OCI-LY1 (cell line): ENCODE results near the gene TMEM140.

ENCODE experiments used
- EZH2 ChIP-seq: fragments of 200-600 bp; sonication (generic), shearing (Covaris generic); IDR thresholded peaks from 2 replicates; pipeline ENCODE4 v1.8.0; 2017; ENCODE audit warnings: borderline replicate concordance, mixed run types, mild to moderate bottlenecking, antibody characterized with exemption, low read length, moderate library complexity, mixed read lengths
- TF ChIP-seq, protein P1 (sequence below): fragments of 200-600 bp; sonication (generic), shearing (Covaris generic); IDR thresholded peaks from 2 replicates; pipeline ENCODE4 v1.5.1; 2017; ENCODE audit warnings: mild to moderate bottlenecking, antibody characterized with exemption, low read length, moderate library complexity, mixed read lengths

DNA sequence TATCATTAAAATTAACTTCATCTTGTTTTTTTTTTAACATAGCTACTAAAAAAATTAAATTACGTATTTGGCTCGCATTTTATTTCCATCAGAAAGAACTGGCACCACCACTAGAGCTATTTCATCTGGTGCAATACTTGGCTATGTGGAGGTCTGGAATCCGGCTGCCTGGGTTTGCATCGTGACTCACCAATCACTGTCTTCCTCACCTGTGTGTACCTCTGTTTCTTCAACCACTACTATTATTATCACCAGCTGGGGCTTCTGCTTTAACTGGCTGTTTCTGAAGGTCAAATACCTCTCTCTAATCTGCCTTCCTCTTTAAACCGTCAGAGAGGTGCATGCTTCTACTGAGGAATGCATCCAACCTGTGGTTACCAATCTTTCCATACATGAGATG lies 57.0 kb downstream of the TMEM140 start:
- TF ChIP-seq, protein P1, sequence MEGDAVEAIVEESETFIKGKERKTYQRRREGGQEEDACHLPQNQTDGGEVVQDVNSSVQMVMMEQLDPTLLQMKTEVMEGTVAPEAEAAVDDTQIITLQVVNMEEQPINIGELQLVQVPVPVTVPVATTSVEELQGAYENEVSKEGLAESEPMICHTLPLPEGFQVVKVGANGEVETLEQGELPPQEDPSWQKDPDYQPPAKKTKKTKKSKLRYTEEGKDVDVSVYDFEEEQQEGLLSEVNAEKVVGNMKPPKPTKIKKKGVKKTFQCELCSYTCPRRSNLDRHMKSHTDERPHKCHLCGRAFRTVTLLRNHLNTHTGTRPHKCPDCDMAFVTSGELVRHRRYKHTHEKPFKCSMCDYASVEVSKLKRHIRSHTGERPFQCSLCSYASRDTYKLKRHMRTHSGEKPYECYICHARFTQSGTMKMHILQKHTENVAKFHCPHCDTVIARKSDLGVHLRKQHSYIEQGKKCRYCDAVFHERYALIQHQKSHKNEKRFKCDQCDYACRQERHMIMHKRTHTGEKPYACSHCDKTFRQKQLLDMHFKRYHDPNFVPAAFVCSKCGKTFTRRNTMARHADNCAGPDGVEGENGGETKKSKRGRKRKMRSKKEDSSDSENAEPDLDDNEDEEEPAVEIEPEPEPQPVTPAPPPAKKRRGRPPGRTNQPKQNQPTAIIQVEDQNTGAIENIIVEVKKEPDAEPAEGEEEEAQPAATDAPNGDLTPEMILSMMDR, result no peak
- TF ChIP-seq EZH2, result no peak
